NCI-H345 (cell line): ENCODE measurements around the gene UCHL3.
"Not testable (repeated sequence)": the region's sequence is repeated elsewhere in the genome, so short reads cannot be mapped to it uniquely, and the experiment has no call there.

Experiments
- DNase-seq: peaks from one replicate; lab custom pipeline; 2025; lab: John Stamatoyannopoulos, UW

UCHL3 gene

DNA sequence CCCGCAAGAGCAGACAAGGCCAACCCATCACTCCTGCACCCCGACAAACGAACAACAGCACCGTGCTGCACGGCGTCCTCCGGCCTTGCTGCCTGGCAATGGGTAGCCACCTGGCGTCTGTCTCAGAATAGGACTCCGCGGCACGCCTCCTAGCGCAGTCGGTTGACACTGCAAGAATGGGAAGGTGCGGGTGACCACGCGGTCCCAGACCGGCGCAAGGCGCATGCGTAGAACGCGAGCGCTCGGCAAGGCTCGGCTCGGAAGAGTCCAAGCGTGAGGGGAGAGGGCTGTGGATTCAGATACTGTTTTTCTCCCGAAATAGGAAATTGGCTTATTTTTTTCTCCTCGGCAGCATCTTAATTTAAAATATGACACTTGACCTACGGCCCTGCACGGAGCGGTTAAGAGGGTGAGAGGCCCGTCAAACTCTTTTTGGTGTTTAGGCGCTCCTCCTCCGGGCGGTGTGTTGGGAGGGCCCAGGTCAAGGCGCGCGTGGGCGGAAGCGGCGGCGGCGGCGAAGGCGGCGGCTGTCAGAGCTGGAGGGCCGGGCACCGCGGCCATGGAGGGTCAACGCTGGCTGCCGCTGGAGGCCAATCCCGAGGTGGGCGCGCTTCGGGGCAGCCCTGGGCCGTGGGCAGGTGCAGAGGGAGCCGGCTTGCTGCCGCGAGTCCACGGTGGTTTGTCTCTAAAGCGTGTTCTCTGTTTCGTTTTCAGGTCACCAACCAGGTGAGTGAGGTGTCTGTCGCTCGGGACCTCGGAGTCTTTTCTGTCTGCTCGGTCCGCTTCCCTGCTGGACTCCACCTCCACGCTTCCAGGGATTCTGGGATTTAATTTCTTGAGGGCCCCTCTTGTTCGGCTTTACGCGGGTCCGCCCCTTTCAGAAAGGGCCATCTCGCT lies at the start of gene UCHL3:
Gene UCHL3 (plus strand): TSS at position 530 of the 897 bp plus-strand sequence. CDS start 30 bp downstream, at position 560.
- peak; percentile 98 for DNase-seq

DNA sequence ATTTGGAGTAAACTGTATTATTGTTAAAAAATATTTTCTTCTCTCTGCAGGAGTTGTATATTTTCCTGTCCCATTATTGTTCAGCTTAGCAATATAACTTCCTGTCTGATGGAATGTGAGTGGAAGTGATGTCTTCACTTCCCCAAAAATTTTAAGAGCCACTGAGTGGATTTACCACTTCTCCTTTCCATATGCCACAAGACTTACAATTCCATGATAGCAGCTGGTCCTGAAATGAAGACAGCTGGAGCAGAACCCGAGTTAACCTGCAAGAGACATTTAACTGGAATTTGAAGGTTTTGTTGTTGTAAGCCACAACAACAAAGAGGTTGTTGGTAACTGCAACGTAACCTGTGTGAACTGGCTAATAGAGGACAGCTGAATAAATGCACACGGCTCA lies 44.3 kb upstream of the UCHL3 start:
- no peak for DNase-seq

DNA sequence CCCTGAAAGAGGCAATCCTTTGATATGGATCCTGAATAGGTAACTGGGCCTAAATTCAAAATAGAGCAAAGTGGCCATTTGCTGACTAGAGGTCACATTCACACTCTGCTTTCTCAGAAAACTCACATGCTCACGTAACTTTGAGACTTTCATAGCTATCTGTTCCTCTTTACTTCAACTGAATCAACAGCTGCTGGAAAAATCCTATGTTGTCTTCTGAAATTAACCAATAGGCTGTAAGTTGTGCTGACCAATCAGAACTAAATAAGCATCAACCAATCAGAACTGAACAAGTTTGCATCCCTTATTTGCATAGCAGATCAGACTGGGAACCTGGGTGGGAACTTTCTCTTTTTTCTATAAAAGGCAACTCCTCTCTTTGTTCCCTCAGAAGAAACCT lies 43.6 kb upstream of the UCHL3 start:
- no peak for DNase-seq

DNA sequence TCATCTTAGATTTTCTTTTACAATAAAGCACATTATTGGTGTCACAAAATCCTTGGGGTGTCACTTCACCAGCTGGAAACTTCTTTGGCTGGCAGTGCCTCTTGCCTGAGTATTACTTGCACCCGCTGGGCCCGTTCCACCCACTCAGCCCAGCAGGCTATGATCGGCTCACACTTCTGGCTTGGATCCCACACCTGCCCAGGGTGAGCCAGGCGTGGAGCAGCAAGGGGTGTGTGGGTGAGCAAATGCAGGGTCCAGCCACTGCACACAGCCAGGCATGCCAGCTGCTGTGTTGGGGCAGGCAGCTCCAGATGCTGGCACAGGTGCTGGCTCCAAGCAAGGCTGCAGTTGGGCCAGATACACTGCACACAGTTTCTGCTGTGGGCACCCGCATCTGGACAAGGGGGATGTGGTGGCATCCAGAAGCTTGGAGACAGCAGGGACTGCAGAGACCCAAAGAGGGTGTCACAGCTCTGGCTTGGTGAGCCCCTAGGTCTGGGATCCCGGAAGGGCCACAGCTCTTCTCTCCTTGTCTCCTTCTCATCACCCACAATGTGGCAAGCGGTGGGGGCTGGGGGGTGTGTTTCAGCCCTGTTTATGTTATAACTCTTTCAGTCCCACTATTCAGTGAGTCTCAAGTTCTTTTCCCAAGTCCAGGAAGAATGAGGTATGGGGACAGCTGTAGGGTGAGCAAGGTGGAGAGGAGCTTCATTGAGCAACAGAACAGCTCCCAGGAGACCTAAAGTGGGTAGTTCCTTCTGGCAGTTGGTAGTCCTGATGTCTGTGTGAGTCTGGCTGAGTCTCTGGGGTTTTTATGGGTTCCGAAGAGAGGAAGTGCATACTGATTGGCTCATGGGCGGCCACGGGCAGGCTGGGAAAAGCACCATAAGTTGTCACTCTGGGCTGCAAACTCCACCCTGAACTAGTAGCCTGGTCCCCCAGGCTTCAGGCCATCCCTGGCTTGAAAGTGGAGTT lies 42.3 kb upstream of the UCHL3 start:
- peak; percentile 62 for DNase-seq

DNA sequence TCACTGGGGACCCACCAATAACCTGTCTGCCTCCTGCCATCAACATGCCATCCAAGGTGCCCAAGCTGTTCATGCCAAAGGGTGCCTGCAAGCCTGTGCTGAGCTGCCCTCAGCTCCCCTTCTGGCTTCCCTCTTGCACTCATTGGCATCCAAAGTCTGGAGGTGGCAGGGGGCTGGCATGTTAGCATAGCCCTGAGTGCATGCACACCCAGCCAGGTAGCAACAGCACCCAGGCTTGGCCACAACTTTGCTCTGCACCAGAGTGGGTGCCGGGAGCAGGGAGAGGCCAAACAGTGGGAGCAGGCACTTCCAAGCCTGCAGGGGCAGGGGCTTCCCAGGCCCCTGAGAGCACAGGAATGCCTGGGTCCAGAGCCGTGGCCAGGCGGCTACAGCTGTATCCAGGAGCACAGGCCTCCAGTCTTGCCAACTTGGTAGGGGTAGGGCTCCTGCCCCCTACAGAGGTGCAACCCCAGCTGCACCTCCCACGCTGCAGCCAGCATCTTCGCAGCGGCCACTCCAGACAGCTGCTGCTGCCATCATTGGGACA lies 41.5 kb upstream of the UCHL3 start:
- DNase-seq, result no peak

DNA sequence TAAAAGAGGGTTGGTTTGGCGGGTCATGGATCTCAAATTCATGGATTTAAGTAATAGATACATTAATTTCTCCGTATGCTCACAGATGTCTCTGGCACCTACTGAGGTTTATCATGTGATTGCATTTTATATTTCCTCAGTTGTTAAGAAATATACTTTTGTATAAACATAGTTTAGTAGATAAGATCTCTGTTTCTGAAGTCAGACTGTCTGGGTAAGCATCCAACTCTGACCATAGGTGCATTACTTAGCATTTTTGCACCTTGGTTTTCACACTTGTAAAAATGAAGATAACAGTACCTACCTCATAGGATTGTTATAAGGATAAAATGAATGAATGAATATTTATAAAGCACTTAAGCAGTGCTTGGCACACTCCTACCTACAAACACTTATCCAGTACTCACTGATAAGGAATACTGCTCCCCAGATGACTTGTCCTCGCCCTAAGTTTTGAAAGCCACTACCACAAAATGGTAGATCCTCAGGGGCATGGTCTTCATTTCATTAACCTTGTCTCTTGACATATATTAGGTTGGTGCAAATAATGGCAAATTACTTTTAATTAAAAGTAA lies 38.5 kb upstream of the UCHL3 start:
- DNase-seq, result no peak

DNA sequence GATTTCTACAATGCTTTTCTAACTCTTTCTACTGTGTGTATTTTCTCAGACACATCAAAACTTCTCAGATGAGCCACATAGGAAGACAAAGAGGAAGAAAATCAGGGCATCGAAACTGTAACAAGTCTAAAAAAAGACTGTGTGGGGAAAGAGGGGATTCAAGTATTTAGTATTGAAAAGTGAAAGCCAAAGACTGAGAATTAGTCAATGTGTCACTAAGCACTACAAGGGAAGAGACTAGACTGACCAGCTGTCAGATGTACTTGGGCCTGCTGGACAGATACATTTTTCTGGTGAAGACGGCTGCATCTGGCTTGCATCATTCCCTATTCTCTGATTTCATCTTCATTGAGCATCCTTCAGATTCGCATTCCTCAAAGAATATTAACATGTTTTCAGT lies 37.3 kb upstream of the UCHL3 start:
- no peak for DNase-seq

DNA sequence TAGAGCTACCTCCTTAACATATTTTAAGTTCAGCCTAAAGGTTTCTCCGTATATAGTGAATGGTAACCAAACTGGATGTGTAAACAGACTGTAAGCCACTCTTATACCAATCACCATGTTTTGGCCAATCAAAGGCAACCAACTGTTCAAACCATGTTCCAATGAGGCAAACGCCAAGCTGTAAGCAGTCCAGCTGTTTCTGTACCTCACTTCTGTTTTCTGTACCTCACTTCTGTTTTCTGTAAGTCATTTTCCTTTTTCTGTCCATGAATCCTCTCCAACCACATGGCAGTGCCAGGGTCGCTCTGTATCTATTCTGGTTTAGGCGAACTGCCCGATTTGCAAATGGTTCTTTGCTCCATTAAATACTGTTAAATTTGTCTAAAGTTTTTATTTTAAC lies 36.3 kb upstream of the UCHL3 start:
- no peak for DNase-seq

DNA sequence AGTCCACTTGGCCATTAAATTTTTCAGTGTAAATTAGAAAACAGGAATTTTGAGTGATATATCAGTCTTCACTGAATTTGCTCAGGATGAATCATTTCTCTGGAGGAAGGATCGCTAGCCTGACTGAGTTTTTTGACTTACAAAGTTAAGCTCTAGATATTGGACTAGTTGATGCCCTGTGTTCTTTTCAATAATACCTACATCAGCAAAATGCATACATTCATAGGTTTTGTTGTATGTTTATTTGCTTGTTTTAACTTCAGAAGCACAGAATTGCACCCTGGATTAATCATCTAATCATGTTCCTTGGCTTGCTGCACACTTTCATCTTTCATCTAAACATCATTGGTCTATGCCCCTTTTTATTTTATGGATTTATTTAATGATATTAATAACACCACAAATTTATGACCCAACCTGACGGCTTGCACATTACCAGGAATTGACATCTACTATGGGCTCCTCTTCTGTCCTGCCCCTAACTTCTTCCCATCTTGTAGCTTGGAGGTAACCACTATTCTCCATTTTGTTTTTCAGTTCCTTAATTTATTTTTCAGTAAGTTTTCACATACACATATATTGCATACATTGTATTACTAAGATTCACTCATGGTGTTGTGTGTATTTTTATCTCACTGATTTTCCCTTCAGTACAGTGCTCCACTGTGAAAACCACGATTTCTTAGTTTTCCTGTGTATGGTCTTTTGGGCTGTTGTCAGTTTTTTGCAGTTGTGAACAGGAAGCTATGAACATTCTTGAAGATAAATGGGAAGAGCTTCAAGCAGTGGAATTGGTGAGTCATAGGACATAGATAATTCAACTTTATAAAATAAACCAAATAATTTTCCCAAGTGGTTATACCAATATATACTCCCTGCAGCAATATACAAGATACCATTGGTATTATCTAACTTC lies 35.3 kb upstream of the UCHL3 start:
- DNase-seq, result no peak

DNA sequence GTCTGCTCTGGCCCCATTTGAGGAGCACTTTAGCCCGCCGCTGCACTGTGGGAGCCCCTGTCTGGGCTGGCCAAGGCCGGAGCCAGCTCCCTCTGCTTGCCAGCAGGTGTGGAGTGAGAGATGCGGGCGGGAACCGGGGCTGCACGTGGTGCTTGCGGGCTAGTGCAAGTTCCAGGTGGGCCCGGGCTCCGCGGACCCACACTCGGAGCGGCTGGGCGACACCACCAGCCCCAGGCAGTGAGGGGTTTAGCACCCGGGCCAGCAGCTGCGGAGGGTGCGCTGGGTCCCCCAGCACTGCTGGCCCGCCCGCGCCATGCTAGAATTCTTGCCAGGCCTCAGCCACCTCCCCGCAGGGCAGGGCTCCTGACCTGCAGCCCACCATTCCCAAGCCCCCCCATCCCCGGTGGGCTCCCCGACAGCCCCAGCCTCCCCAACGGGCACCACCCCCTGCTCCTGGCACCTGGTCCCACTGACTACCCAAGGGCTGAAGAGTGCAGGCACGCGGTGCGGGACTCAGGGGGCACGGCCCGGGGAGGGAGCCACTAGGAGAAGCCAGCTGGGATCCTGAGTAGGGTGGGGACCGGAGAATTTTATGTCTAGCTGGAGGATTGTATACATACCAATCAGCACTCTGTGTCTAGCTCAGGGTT lies 31.0 kb upstream of the UCHL3 start:
- DNase-seq, result no peak

DNA sequence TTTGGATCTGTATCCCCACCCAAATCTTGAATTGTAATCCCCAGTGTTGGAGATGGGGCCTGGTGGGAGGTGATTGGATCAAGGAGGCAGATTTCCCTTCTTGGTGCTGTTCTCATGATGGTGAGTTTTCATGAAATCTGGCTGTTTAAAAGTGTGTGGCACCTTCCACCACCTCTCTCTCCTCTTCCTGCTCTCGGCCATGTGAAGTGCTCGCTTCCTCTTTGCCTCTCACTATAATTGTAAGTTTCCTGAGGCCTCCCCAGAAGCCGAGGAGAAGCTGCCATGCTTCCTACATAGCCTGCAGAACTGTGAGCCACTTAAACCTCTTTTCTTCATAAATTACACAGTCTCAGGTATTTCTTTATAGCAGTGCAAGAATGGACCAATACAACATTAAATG lies 27.6 kb upstream of the UCHL3 start:
- no peak for DNase-seq

DNA sequence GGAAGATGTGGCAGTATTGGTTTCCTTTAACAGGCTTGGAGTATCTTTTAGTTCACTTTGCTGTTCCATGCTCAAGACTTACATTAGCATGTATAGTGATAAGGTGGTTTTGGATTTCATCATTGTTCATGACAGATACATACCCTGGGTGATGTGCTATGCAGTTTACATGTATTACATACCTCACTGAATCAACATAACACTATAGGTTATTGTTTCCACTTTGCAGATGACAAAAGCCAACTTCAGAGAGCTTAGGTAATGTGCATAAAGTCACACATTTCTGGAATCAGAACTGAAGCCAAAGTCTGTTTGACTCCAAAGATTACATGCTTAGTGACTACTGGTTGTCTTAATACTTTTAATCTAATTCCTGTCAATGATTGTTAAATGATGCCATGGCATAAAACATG lies 19.0 kb upstream of the UCHL3 start:
- no peak for DNase-seq

DNA sequence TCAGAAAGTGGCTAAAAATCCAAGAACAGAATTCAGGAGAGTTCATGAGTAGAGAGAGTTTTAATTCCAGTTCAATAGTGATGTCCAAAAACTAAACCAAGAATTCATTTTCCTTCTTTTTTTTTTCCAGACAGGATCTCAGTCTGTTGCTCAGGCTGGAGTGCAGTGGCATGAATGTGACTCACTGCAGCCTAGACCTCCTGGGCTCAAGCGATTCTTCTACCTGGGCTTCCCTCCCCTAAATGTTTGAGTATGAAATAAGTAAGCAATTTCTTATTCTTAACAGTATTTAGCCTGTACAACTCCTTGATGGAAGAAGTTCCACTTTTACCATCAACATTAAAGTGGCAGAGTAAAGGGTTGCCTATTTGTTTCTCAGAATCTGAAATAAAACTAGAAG lies 15.7 kb upstream of the UCHL3 start:
- DNase-seq, result no peak

DNA sequence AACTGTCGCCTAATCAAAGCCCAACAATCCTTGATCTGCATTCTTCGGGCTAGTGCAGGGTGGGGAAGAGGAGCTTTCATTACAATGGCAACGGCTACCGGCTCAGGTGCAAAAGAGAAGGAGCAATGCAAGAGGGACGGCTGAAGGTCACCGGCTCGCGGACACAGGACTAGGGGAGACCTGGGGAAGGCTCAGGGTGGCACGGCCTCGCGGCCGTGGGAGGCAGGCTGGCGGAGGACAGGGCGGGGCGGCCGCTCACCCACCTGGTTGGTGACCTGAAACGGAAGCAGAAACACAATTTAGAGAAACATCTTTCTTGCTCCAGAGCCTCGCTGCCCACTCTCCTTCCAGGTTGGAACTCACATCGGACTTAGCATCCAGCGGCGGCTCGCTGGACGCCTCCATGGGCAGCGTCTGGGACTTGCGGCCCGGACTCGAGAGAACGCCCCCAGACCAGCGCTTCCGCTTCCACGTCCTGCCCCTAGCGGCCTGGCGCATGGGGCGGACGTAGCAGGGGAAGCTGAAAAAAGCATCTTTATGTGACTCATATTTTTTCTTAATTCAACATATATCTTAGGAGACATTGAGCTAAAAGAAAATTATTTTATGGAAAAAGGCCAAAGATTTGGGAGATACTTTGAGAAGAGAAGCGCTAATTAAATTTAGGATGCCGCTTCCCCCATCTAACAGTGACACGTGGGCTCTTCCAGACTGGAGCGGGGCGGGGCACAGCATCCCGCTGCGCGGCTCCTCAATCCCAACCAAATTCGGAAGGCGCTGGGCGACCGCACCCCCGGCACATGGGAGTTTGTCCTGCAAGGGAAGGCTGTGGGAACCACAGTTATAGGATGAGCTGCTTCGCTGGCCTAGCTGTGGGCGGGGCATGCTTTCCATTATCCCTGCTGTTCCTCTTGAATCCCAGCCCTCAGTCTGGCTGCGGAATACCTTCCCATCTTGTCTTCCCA lies 11.9 kb upstream of the UCHL3 start, which contains the start of gene COMMD6:
Gene COMMD6 (minus strand): TSS at position 441 of the 965 bp plus-strand sequence. CDS start 36 bp downstream, at position 405.
- DNase-seq, result peak; percentile 92

DNA sequence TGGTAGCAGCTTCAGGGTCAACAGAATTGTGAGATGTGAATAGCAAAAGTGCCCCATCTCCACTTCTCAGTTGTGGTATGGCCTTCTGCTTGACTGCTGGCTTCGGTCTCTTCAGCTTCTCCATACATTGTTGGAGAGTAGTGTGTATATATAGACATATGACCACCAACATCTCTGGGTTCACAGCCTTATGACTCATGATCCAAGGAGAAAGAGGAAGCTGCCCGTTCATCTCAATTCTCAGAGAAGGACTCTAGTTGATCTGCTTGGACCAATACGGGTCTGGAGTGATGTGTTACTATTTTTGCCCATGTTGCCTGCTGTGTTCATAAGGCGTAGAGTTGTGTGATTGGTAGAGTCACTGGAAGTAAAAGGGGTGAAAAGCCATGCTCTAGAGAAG lies 8.3 kb upstream of the UCHL3 start:
- no peak for DNase-seq

DNA sequence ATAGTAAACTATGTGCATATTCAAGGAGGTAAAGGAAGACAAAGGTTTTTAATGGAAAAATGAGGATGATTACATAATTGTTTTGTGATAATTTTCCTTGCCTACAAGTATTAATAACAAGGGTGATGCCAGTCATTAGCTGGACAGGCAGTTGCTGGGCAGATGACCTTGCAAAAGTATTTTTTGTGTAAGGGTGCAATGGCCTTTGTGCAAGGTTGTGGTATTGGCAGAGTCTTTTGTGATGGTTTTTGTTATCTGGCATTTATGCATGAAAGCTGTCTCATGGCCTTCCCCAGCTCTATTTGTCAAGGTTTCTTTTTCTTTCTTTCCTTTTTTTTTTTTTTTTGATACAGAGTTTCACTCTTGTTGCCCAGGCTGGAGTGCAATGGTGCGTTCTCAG lies 7.6 kb upstream of the UCHL3 start:
- no peak for DNase-seq

DNA sequence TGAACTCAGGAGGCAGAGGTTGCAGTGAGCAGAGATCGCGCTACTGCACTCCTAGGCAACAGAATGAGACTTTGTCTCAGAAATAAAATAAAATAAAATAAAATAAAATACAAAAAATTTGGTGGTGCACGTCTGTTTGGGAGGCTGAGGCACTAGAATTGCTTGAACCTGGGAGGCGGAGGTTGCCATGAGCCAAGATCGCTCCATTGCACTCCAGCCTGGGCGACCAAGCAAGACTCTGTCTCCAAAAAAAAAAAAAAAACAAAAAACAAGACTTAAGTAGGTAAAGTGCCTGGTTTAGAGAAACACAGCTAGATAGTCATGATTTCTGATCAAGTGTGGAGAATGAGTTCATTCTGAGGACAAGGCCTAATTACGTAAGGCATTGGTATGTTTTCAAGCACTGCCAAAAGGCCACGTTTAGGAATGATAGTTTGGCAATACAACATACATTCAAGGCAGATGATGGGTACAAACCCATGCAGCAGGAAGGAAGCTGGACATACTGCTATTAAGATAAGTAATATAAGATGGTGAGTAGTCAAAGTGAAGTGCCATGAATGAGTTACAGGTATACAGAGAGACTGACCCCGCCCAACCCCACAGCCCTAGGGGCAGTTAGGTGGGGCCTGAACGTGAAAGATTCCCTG lies 4.8 kb upstream of the UCHL3 start:
- no peak for DNase-seq

DNA sequence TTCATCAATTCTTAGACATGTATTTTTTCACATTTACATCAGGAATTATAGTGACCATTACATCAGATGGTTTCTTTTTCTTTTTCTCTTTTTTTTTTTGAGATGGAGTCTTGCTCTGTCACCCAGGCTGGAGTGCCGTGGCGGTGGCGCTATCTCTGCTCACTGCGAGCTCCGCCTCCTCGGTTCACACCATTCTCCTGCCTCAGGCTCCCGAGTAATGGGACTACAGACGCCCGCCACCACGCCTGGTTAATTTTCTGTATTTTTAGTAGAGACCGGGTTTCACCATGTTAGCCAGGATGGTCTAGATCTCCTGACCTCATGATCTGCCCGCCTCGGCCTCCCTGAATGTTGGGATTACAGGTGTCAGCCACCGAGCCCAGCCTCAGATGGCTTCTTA lies 4.2 kb upstream of the UCHL3 start:
- not testable (repeated sequence) for DNase-seq

DNA sequence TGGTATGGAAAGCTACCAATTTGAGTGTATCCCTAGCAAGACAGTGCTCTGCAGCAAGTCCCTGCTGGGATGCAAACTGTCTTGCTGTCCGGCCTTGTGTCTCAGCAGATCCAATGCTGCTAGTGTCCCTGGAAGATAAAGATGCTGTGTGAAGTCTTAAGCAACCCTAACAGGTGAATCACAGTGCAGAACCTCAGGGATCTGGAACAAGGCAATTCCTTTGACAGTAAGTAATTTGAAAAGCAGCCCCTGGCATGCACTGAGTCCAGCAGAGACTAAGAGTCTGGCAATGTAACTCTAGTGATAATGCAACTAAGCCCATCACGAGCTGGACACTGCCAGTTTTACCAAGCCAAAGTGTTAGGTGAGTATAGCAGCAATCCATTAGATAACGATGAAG lies 1.7 kb upstream of the UCHL3 start:
- DNase-seq, result no peak
